GM10248 (cell line): ENCODE data around the gene NFKB1.

Source experiments
- CTCF ChIA-PET: fragments of 300-600 bp; sonication (Branson Sonifier 250); formaldehyde crosslinking; extraction: SDS; loops from one replicate; lab custom pipeline; 2021; ENCODE audit warnings: antibody characterized with exemption; lab: Yijun Ruan, JAX
- POLR2A ChIA-PET: fragments of 350-650 bp; sonication (Branson Sonifier 250); formaldehyde crosslinking; extraction: SDS; loops from one replicate; lab custom pipeline; 2020; ENCODE audit warnings: antibody characterized with exemption; lab: Yijun Ruan, JAX
- DNase-seq: peaks from one replicate; pipeline ENCODE4 v3.0.0; 2012; ENCODE audit errors: extremely low spot score
- TF ChIP-seq, protein P1 (sequence below): IDR thresholded peaks from 2 replicates; pipeline ENCODE4 v1.5.1; 2012; ENCODE audit warnings: mild to moderate bottlenecking, low read depth; ENCODE audit errors: extremely low read depth, missing control alignments, control extremely low read depth

NFKB1 gene

DNA sequence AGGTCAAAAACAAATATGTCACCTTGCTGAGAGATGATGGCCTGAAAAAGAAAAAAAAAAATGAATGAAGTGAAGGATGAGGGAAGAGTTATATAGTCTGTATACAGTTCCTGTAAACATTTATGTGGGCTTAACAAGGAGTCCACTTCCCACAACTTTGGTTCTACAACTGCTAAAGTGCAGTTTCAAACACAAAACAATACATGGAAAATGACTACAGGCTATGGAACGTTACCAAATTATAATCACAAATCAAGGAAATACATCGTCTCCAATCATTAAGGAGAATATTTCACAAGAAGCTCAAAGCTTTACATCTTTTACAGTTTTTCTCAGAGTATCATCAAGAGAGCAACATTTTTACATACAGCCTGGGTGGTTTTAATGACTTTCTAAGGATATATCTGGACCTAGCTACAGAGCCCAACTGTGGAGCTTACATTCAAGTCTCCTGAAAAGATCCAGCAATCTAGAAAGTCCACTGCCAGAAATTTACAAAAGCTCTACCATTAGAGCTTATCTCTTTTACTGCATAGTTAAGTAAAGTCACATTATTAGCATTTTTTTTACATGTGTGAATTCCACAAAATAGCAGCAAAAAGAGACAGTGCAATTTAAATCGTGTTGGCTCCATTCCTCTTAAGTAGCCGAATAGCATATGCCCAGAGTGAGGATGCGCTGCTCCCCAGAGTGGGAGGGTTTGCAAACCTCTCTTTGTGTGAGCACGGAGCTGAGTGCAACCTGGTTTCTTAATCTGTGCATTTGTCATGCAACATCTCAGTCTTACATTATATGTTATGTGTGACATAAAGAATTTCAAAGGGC lies 131.3 kb downstream of the NFKB1 start:
- ChIA-PET CTCF (interaction anchor here (1.0 to 3.1 kb wide), 8 partner anchors 7 to 389 kb away, joined by 3 to 13 read pairs (median 3); no protein-coding TSS in a partner anchor), POLR2A (no interaction called here)
- TF ChIP-seq, protein P1, sequence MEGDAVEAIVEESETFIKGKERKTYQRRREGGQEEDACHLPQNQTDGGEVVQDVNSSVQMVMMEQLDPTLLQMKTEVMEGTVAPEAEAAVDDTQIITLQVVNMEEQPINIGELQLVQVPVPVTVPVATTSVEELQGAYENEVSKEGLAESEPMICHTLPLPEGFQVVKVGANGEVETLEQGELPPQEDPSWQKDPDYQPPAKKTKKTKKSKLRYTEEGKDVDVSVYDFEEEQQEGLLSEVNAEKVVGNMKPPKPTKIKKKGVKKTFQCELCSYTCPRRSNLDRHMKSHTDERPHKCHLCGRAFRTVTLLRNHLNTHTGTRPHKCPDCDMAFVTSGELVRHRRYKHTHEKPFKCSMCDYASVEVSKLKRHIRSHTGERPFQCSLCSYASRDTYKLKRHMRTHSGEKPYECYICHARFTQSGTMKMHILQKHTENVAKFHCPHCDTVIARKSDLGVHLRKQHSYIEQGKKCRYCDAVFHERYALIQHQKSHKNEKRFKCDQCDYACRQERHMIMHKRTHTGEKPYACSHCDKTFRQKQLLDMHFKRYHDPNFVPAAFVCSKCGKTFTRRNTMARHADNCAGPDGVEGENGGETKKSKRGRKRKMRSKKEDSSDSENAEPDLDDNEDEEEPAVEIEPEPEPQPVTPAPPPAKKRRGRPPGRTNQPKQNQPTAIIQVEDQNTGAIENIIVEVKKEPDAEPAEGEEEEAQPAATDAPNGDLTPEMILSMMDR, result no peak
- DNase-seq, result no peak

- ChIA-PET CTCF (interaction anchor here (1.0 to 3.1 kb wide), 7 partner anchors 8 to 187 kb away, joined by 3 to 13 read pairs (median 4); no protein-coding TSS in a partner anchor), POLR2A (no interaction called here)
- TF ChIP-seq, protein P1, result no peak
- no peak for DNase-seq
Observed at GRCh38 chr4:102633100-102633499, 131.9 kb downstream of the NFKB1 start.

- ChIA-PET POLR2A (no interaction called here), CTCF (interaction anchor here (1.2 to 1.6 kb wide), 3 partner anchors 9 to 24 kb away, joined by 3 to 4 read pairs (median 3); no protein-coding TSS in a partner anchor)
- TF ChIP-seq, protein P1, result no peak
- no peak for DNase-seq
Observed at GRCh38 chr4:102637391-102637790, 136.2 kb downstream of the NFKB1 start.

DNA sequence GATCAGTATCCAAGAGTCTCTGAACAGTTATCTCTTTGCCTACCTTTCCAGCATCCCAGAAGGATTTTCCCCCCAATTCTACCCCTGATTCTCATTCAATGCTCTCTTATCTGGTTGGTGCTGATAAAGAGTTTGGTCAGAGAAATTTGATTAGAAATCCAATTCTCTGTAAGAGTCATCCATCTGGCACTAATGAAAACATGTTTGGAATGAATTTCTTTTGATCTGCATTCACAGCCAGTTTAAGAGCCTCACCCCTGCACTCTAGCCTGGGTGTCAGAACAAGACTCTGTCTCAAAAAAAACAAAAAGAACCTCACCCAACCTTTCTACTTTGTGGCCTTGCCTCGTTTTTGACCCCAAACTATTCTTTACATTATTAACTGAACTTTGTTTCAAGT lies 137.5 kb downstream of the NFKB1 start:
- CTCF ChIA-PET, result interaction anchor here (1.0 to 2.1 kb wide), 3 partner anchors 11 to 23 kb away, joined by 3 to 4 read pairs (median 3); no protein-coding TSS in a partner anchor
- TF ChIP-seq, protein P1, result no peak
- DNase-seq, result no peak
- POLR2A ChIA-PET, result no interaction called here

DNA sequence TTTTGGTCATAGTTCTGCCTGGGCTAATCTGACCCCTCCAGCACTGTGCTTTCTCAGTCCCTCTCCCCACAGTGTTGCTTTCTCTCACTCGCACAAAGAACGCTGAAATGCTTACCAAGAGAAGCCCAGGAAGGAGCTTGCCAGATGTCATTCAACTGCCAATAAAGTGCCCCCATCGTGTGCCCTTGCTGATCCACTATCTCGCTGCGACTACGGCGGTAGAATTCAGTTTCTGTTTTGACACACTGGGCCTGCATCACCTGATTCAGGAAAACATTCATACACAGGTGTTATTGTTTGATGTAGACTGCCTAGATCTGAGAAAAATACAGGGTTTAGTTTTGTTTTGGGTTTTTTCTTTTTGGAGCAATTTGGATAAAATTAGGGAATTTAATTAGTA lies 138.4 kb downstream of the NFKB1 start:
- ChIA-PET CTCF (interaction anchor here (2.1 kb wide), 1 partner anchor 10 kb away, joined by 4 read pairs; no protein-coding TSS in a partner anchor), POLR2A (no interaction called here)
- TF ChIP-seq, protein P1, result no peak

DNA sequence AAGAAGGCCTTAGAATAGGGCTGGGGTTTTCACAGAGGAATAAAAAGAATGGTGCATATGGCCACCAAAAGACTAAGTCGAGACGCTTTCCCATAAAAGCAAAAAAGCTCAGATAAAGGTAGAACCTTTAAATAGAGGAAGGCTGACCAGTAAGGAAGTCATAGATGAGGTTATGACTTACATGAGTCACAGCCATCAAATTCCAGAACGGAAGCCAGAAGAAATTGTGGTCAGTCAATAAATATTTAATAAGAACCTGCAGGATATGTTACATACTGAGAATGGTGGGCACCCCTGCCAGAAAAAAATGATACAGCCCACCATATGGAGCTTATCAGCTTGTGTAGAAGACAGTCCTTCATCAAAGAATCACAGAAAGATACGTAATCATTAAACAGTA lies 139.5 kb downstream of the NFKB1 start:
- CTCF ChIA-PET, result interaction anchor here (1.4 to 2.1 kb wide), 2 partner anchors 9 to 14 kb away, joined by 4 read pairs; no protein-coding TSS in a partner anchor
- DNase-seq, result no peak
- POLR2A ChIA-PET, result no interaction called here
- TF ChIP-seq, protein P1, result no peak

More for the DNA sequence above, 138.4 kb downstream of the NFKB1 start:
- no peak for DNase-seq
